ENCODE results near the gene ARFGAP2.

GRCh38 chr11:47220401-47220821, 43.7 kb upstream of the ARFGAP2 start:
- TF ChIP-seq CTCF (conservative IDR thresholded peaks at IDR 0.05; ENCODE audit: low read length) (no peak), EZH2phosphoT487 (IDR thresholded peaks at IDR 0.05; ENCODE audit: borderline replicate concordance) (no peak)

Measured in Loucy (cell line).